Endothelial cell of hepatic sinusoid (primary cell): ENCODE data around the gene KIF26B.

Experiments used
- in situ Hi-C: cut with HindIII; loops from 2 replicates; pipeline ENCODE4 v1.10.0; 2017; ENCODE audit warnings: low sequenced_read_pairs

Gene KIF26B

DNA sequence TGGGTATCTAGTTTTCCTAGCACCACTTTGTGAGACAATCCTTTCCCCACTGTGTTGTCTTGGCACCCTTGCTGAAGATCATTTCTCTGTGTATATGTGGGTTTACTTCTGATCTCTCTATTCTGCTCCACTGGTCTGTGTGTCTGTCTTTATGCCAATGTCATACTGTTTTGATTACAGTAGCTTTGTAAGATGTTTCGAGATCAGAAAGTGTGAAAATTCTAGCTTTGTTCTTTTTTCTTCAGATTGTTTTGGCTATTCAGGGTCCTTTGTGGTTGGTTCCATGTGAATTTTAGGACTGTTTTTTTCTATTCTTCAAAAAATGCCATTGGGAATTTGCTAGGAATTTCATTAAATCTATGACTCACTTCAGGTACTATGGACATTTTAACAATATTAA, 116.2 kb downstream of the KIF26B start:
- in situ Hi-C loops, result loop anchor here (5.0 kb wide), 1 partner anchor 66 kb away; no protein-coding TSS in a partner anchor

DNA sequence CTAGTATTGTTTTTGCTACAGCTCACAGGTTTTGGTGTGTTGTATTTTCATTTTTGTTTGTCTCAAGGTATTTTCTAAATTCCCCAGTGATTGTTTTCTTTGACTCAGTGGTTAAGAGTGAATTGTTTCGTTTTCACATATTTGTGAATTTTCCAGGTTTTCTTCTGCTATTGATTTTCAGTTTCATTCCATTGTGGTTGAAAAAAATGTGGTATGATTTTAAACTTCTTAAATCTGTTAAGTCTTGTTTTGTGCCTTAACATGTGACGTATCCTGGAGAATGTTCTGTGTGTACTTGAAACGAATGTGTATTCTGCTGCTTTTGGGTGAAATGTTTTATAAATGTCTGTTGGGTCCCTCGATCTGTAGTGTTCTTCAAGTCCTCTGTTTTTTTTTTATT, 117.9 kb downstream of the KIF26B start:
- in situ Hi-C loops, result loop anchor here (5.0 kb wide), 1 partner anchor 65 kb away; no protein-coding TSS in a partner anchor

DNA sequence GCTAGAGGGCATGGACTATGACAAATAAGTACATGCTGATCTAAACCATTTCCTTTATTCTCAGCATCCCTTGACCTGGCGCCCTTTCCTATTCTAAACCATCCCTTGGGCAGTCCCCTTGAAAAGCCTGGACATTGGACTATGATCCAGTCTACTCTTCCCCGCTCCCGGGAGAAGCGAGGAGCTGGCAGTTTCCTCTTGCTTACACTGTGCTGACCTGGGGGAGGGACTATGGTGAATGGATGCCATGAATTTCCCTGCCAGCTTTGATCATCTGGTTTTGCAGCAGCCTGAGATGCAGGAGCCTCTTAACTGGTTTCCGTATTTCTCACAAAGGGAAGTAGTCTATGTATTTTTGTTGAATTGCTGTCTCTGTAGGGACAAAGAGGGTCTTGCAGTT, 121.7 kb downstream of the KIF26B start:
- in situ Hi-C loops, result no loop called here

DNA sequence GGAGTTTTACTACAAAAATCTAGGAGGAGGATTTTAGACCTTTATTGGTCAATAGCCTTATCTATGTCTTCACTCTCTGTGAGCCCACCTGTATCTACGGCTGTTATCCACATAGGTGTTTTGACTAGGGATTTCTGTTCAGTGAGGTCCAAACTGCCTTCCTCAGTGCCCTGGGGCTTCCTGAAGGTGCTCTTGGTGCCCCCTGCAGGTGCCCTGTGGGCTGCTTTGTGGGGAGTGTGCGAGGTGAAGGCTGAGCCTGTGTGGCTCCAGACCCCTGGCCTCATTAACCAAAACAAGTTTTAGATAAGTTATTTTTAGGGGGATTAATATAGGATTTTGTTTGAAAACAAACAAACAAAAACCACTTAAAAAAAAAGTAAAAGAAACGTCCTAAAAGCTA, 122.5 kb downstream of the KIF26B start:
- in situ Hi-C loops, result no loop called here

DNA sequence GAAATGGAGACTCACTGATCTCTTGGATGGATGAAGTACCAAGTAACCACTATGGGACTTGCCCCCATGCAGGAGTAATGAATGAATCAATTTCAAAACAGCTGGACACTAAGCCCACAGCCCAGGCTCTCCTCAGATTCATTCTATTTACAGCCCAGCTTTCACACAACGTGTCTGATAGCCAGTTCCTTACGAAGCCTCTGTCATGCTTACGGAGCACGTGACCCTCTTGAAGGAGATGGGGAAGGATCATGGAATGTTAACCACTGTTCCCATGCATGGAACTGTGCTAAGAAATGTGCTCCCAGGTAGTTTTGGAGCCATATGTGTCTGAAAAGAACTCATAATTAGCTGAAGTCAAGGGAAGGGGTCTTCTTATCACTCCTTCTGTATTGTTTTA, 124.1 kb downstream of the KIF26B start:
- in situ Hi-C loops, result no loop called here

DNA sequence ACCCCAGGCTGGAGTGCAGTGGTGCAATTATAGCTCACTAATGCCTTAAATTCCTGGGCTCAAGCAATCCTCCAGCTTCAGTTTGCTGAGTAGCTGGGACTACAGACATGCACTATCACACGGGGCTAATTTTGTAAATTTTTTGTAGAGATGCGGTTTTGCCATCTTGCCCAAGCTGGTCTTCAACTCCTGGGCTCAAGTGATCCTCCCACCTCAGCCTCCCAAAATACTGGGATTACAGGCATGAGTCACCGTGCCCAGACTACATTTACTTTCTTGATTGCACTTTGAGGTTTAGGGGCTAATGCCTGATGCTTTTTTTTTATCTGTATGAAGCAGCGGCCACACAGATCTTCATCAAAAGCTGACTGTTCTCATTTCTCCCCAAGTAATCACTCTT, 124.6 kb downstream of the KIF26B start:
- in situ Hi-C loops, result no loop called here

DNA sequence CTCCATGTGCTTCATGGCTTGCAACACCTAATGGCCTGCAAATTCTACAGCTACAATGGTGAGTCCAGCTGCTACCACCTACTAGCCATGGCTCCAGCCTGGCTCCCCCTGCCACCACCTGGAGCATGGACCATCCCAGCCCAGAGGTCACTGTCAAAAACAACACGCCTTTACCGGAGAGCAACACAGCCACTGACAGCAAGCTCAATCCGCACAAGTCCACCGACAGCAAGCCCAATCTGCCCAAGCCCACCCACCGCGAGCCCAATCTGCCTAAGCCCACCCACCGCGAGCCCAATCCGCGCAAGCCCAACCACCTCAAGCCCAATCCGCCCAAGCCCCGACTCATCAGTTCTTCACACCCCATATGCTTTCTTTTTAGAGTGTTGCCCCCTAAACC, 128.2 kb downstream of the KIF26B start:
- in situ Hi-C loops, result no loop called here

DNA sequence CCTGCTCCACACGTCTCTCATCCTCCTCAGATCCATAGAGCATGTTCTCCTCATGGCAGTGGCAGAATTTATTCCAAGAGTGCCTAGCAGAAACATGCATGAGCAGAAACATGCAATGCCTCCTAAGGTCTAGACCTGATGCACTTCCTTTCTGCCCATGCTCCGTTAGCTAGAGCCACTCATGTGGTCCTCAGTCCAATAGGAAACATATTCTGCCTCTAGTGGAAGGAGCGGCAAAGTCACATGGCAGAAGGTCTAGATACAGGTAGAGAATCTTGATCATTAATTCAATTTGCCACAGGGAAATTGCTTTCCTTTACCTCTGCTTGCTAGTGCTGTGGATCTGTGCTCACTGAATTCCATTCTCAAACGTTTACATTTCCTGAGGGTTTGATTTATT, 130.4 kb downstream of the KIF26B start:
- in situ Hi-C loops, result no loop called here

DNA sequence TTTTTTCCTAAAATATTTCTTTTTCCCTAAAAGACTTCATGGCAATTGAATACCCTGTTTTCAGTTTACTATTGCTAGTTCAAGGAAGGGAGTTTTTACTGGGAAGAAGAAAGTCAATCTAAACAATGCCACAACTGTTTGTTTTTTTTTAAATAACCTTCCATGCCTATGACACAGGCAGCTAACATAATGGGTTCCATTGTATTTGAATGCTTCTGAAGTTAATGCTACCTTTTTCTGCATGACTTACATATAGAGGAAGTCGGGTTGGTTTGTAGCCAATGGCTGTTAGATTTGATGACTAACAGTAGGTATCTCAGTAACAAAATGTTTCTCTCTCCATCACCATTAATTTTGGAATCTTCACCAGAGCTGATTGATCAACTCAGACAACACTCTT, 134.0 kb downstream of the KIF26B start:
- in situ Hi-C loops, result no loop called here

DNA sequence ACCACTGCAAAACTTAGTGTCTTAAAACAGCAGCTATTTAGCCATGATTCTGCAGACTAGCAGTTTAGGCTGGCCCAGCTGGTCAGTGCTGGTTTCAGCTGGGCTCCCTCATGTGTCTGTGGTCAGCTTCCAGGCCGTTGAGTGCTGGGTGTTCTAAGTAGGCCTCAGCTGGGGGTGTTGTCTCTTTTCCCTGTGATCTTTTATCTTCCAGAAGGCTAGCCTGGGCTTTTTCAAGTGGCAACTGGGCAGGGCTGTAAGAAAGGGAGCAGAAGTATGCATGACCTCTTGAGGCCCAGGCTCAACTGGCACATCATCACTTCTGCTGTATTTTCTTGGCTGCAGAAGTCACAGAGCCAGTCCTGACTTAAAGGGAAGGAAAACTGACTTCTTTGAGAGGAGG, 136.1 kb downstream of the KIF26B start:
- in situ Hi-C loops, result no loop called here

DNA sequence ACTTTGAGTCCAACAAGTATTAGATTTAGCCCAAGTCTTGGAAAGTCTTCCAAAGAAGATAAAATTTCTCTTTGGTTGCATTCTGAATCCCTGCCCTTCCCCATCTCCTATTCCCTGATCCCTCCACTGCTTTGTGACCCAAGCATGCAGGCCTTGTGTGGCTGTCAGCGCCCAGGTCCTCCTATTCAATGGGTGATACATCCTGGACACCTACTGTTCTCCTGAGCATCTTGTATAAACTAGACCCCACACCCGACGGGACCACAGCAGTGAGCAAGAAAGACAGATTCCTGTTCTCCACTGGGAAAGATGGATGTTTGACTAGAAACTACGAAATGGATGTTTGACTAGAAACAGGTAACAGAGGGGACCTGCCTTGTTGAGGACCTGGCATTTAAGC, 136.6 kb downstream of the KIF26B start:
- in situ Hi-C loops, result no loop called here

DNA sequence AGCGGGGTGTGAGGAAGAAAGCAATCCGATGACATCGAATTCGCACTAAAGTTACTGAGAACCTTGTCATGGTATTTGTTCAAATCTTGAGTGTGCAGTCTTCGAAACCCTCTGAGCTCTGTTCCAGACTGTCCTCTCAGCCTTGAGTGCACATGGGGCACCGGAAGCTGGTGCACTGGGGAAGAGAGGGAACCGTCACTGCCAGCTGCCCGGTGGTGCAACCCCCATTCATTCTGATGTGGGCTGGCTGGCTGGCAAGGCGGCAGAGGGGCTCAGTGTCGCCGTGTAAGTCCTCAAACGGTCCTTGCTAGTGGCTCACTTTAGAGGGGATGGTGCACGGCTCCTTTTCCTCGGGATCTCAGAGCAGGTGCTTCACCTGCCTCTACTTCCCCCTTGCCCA, 137.4 kb downstream of the KIF26B start:
- in situ Hi-C loops, result no loop called here

DNA sequence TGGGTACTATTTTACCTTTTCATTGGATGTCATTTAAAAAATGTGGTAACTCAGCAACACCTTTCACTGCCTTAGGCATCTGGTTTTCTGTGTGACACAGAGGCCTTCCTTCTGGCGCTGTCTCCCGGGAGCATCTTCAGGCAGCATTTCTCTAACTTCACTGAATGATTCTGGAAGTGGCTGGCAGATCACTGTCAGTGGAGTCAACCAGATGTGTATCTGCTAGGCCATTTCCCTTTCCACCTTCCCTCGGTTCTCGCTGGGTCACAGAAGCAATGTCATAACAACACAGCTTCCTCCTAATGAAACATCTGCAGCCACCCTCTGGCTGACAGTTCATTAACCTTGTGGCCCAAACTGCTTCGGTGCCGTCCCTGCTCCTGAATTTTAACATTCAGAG, 137.8 kb downstream of the KIF26B start:
- in situ Hi-C loops, result no loop called here

DNA sequence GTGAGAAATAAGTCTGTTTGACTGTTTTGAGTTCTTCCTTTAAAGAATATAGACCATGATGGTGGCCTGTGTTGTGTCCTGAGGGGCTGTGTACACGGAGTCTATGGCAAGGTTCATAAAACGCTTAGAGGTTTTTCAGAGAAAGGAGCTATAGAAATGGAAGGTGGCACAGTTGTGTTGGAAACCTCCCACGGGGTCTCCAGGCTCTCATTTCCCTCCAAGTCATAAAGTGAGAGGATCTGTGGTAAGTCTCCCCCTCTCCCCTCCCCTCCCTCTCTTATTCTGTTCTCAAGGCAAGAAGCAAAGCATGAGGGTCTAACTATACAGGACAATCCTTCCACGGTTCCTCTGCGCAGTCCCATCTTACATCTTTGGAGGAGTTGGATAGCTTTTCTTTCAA, 139.2 kb downstream of the KIF26B start:
- in situ Hi-C loops, result no loop called here

DNA sequence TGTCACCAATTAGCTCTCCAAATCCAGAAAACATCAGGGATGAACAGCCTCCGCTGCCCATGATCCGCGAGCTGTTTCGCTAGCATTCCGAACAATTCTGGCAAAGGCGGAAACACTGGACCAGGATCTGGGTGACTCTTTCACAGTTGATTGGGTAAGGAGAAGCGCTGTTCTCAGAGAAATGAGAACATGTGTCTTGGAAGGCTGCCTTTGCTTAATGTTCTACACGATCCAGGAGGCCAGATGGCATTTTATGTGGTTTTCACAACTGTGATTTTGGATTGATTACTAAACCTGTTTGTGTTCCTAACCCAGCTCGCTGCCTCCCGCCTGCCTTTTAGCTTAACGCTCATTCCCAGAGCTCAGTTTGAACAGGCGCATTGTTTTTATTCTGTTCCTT, 144.0 kb downstream of the KIF26B start:
- in situ Hi-C loops, result no loop called here

DNA sequence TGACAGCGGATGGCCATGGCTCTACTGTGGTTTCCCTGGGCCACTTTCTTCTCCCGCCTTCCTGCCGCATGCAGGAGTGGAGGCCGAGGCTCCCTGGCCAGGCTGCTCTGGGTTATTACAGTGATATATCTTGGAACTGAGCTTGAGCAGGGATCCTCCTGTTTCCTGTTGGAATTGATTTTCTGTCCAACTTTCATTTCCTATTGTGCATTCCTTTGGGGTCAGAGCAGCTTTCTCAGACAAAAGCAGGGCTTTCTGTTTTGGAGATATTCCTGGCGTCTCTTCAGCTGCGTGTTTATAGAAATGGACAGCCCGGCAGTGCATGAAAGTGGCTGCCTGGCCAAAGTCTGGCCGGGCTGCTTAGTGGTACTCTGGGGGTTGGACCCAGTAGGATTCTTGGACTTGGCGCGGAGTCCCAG, 146.4 kb downstream of the KIF26B start:
- in situ Hi-C loops, result no loop called here

DNA sequence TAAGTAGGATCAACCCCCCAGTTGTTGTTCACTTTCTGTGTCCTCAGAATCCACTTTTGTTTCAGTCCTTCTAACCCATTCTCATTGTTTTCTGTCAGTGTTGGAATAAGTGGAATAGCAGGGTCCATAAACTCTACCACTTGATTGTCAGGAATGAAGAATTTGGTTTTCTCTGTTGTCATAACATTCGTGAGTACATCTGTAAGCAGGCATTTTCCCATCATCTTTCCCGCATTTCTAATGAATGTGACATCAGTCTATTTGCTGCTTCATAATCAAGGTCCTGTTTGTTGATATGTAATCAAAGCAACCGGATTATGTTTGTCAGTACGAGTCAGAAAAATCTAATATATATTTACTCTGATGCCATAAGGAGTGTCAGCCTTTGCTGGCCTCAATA, 147.1 kb downstream of the KIF26B start:
- in situ Hi-C loops, result no loop called here

DNA sequence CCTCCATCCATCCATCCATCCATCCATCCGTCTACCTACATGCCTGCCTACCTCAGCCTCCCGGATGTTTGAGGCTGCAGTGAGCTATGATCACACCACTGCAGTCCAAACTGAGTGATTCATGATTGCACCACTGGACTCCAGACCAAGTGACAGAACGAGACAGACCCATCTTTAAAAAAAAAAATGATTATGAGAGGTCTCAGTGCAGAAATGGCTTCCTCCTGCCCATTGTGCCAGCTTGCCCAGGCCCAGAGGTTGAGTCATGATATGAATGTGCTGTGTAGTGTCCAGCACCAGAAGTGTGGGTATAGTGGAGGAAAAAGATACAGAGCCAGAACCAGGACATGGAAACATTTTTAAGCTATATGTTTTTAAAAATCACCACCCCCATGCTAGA, 149.9 kb downstream of the KIF26B start:
- in situ Hi-C loops, result no loop called here

DNA sequence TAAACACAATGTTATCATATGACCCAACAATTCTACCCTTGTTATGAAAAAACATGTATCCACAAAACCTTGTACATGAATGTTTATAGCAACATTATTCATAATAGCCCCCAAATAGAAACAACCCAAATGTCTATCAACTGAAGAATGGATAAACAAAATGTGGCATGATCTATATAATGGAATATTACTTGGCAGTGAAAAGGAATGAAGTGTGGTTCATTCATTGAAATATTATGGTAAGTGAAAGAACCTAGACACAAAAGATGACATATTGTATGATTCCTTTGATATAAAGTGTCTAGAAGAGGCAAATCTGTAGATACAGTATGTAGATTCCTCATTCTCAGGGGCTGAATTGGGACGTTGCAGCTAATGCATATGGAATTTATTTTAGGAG, 151.2 kb downstream of the KIF26B start:
- in situ Hi-C loops, result no loop called here

DNA sequence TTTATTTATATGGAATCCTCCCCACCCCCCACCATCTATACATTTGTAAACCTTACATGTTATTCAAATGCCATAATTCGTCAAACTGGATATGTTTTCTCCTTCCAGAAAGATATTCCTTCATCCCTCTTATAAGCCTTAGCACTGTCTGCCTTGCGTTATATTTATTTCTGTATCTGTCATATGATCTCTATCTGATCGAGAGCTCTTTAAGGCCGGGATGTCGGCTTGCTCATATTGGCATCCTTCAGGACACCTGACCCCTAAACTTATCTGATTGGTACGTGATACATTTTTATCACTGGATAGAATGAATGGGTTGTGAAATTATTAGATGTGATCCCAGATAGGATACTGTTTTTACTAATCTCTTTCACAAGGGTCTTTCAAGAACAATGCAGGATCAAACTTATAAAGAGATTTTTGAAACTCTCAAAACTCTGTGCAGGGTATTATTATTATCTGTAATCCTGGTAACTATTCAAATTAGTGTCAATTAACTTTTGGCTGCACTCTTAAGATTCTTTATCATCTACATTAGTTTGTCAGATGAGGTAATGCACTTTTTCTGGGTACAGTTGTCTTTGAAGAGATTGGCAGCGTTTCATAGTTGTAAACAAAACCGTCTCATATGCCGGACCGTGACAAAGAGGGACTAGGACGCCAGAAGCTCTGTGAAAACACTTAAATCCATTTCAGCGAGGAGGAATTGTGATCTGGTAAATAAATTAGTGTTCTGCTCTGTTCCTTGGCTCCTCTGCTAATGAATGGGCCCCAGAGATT, 152.0 kb downstream of the KIF26B start:
- in situ Hi-C loops, result no loop called here

DNA sequence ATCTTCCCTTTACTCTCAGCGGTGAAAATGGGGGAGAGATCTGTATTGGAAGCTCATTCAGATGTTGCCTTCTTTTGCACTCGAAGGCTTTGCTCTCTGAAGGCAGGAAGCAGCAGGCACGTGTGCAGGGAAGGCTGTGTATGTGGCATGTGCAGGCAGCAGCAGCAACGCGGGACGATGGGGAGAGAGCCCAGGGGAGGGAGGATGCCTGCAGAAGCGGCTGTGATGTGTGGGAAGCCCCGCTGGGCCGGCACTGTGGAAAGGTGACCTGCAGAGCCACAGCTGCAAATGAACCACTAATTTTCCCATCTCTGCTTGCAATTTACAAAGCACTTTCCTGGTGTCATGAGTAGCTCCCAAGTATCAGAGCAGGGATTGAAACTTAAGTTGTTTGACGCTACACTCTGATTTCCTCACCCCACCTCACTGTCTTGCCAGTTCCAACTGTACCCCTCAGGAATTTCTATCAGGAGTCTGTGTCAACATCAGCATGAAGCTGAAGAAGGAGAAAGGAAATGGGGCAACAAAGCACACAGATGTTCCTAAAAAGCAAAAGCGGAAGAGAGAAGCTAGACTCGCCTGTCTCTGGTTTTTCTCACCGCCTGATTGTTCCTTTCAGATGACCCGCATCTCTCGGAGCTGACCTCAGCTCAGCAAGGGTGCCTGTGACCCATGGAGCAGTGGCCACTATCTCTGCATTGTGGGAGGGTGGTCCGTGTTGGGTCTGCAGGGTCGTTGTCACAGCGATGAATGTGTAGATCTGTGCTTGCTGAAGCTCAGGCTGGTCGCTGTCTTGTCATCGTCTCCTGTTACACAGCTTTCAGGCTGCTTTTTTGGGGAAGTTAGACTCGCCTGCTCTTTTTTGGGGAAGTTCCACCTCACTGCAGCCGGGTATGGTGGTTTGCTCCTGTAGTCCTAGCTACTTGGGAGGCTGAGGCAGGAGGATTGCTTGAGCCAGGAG, 156.1 kb downstream of the KIF26B start:
- in situ Hi-C loops, result no loop called here
